GOT3 (cell line): Measurements from ENCODE around the gene C1orf35.

Experiments
- DNase-seq: peaks from one replicate; lab custom pipeline; 2025; ENCODE audit warnings: mixed read lengths; lab: John Stamatoyannopoulos, UW

Gene C1orf35

DNA sequence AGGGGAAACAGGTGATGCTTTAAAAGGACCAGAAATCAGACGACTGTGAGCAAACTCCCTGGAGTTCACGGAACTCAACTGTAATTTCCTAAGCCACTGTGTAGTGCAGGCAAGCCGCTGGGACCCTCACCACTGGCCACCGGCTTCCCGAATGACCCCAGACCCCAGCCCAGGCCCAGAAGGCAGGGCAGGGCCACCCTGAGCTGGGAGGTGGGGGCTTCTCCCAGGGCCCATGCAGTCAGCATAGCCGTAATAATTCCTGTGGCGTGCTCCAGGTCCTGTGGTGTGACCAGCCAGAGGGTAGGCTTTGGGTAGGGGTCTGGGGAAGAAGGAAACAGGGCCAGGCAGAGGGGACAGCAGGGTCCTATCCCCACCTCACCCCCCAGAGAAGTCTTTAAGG lies 24.1 kb downstream of the C1orf35 start:
- no peak for DNase-seq

DNA sequence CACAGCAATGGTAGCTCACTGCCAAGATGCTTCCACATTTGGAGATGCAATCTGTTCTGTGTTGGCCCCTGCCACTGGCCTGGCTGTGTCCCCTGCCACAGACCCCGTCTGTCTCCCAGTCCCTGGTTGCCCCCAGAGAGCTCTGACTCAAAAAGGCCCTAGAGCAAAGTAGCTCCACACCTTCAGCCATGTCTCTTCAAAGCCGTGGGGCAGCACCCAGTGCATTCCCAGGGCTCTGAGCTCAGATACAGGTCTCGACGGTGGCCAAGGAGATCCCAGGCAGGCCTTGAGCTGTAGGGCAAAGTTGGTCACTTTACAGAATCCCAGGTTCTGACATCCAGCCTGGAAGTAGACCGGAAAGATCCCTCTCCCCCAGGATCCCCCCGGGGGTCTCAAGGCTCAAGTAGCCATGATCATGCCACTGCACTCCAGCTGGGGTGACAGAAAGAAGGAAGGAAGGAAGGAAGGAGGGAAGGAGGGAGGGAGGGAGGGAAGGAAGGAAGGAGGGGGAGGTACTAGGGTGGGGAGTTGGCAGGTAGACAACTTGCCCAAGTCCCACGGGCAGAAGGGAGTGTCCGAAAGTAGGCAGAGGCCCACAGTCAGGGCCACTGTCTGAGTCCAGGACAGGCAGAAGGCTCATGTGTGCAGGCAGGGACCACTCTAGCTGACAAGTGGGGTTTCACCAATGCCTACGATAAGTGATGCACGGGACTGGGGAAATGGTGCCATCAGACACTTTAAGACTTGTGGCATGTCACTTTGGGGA lies 25.4 kb downstream of the C1orf35 start:
- DNase-seq = no peak

DNA sequence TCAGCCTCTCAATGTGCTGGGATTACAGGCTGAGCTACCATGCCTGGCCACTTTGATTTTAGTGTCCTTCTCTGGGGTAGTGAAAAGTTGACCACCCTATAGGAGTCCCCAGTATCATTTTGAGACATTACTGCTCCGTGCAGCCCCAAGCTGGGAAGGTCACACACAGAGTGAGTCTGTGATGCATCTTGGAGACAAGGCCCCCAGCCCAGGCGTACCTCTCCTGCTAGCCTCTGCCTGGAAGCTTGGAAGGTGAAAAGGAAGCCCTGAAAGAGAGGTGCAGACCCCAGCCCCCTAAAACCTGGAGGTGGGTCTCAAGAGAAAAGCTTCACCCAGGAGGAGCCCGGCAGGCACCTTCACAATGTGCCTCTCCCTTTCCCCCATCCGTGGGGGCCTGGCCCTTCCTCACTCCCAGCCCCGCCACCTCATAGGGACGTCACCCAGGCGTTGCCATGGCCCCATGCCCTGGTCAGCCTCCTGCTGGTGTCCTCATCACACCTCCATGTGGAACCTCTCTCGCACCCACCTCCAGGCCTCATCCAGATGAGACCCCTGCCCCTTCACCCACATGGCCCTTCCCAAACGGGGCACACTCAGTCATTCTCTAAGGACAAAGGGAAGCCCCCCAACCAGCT lies 26.2 kb downstream of the C1orf35 start:
- no peak for DNase-seq

- no peak for DNase-seq
Measured at GRCh38 chr1:228075801-228076271, 27.3 kb downstream of the C1orf35 start.

DNA sequence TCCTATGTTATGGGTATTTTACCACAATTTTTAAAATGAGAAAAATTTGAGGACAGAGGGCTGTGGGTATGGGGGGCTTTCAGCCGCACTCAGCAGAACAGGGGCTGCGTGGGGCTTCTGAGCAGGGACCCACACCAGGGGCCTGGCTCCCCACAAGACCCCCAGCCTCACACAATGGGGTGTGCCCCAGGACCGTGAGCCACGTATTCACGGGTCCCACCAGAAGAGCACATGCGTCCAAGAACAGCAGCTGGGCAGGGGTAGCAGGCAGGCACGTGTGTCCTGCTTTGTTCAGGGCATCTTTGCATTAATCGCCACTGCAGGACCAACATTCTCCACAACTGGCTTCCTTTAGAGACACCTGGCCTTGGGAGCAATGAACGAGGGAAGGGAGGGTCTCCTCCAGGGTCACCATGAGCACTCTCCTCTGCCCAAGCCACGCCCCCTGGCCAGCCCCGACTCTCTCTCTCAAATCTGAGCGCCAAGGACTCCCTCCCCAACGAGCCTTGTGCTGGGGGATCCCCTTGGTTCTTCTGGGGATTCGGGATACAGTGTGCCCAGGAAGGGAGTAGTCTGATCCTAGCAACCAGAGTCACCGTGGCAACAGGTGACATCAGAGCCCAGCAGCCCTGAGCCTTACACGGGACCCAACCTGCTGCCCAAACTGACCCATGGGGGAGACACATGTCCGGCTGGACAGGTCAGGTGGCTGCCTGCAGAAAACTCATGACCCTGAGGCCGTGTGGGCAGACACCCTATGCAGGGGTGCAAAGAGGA lies 28.0 kb downstream of the C1orf35 start:
- no peak for DNase-seq

DNA sequence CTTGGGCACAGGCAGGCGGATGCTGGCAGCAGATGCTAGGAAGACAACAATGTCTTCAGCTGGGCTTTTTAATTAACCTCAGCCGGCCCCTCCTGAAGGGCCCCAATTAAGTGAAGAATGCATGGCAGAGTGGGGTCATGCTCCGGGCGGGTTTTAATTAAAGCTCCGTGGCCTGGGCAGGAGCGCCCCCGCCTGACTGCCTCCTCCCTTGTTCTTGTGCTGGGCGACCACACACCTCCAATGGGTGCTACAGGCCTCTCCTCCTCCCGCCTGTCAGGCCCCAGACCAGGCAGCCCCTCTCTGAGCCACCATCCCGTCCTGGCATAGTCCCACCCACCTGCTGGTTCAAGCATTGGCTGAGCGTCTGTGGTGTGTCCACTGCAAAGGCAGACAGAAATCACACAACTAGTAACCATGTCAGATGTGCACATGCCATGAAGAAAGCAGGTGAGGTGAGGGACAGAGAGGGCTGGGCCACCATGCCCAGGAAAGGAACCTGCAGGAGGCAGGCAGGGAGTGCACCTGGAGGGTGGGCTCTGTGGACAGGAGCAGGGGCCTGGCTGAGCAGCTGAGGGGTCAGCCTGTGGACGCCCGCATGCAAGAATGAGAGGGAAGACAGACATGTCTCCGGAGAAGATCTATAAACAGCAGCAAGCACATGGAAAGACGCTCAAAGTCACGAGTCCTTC lies 29.1 kb downstream of the C1orf35 start:
- DNase-seq = no peak

DNA sequence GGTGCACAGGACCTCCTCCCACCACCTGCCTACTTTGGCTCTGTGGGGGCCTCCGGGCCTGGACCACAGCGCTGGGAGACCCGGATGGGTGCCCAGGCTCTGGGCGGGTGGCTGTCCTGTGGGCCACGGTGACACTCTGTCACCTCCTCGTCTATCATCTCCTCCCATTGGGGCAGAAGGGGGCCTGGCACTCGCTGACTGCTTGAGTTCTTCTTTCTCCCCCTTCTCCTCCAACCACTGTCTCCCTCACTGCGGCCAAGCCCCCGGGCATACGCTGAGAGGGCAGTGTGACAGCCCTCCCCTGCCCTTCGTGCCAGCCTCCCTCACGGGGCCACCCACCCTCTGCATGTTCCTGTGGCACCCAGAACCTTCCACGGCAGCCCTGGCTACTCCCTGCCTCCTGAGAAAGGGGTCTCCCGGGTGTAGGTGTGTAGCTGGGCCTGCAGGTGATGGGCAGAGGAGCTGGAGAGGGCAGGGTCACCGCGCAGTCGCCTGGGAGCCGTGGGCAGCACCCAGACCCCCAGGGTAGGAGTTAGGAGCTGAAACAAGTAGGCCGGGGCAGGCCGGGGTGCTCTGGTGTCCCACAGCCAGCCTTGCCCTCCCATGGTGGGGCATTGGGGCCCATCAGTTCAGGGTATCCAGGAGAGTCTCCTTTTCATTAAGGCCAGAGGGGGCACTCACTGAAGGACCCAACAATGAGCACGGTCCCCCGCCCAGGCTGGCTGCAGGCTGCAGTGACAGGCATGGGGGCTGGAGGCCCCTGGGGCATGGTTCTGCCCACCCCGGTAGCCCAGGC lies 29.9 kb downstream of the C1orf35 start:
- no peak for DNase-seq

GRCh38 chr1:228072658-228073043 lies 30.5 kb downstream of the C1orf35 start:
- no peak for DNase-seq

DNA sequence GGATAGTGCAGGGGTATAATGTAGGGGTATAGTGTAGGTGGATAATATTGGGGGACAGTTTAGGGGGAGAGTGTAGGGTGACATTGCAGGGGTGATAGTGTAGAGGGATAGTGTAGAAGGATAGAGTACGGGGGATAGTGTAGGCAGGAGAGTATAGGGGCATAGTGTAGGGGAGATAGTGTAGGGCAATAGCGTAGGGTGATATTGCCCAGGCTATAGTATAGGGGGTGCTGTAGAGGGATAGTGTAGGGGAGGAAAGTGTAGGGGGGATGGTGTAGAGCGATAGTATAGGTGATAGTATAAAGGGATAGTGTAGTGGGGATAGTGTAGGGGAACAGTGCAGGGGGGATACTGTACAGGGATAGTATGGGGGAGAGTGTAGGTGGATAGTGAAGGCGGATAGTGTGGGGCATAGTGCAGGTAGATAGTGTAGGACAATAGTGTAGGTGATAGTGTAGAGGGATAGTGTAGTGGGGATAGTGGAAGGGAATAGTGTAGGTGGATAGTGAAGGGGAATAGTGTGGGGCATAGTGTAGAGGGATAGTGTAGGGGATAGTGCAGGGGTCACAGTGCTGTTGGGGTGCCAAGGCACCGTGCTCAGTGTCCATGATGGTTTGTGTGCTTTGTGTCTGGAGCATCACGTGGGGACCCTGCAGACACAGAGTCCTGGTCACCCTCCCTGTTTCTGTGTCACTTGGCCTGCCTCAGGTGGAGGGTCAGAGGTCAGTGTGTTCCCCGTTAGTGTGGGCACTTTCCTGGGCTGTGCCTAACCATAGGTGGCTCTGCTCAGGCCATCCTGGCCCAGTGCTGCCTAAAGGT lies 31.1 kb downstream of the C1orf35 start:
- DNase-seq = no peak

DNA sequence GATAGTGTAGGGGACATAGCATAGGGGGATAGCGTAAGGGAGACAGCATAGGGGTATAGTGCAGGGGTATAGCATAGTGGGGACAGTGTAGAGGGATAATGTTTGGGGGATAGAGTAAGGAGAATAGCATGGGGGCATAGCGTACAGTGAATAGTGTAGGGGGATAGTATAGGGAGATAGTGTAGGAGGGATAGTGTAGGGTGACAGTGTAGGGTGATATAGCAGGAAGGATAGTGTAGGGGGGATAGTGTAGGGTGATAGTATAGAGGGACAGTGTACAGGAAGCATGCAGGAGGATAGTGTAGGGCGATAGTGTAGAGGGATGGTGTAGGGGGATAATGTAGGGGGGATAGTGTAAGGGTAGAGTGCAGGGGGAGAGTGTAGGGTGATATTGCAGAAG lies 32.3 kb downstream of the C1orf35 start:
- no peak for DNase-seq

DNA sequence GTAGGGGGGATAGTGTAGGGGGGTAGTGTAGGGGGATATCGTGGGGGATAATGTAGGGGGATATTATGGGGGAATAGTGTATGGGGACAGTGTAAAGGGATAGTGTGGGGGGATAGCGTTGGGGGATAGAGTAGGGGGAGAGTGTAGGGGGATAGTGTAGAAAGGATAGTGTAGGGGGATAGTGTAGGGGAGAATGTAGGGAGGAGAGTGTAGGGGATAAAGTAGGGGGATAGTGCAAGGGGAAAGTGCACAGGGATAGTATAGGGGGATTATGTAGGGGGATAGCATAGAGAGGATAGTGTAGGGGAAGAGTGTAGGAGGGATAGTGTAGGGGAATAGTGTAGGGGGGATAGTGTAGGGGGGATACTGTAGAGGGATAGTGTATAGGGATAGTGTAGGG lies 33.0 kb downstream of the C1orf35 start:
- DNase-seq = no peak

DNA sequence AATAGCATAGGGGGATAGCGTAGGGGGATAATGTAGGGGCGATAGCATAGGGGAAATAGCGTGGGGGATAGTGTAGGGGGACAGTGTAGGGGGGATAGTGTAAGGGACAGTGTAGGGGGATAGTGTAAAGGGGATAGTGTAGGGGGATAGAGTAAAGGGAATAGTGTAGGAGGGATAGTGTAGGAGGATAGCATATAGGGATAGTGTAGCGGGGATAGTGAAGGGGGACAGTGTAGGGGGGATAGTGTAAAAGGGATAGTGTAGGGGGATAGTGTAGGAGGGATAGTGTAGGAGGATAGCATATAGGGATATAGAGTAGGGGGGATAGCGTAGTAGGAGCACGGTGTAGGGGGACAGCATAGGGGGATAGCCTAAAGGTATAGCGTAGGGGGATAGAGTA lies 34.8 kb downstream of the C1orf35 start:
- no peak for DNase-seq

- DNase-seq = no peak
Measured at GRCh38 chr1:228066891-228067654, 36.1 kb downstream of the C1orf35 start.

DNA sequence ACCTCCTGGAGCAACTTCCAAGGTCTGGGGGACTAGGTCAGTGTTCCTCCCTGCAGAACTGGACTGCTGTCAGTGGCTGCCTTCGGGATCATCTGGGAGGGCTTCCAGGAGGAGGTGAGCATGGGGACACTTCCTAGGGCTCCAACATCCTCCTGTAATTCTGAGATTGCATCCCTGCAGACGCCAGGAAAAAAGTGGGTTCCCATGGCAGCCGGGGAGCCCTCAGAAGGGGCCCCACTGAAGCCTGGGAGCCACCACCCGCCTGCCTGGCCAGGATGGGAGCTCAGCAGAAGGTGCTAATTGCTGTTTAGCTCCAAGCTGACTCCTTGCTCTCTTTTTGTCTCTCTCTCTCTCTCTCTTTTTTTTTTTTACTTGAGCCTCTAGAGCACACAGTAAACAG lies 36.7 kb downstream of the C1orf35 start:
- no peak for DNase-seq

- DNase-seq = no peak
Measured at GRCh38 chr1:228065543-228066347, 37.4 kb downstream of the C1orf35 start.

GRCh38 chr1:228064741-228065542 lies 38.2 kb downstream of the C1orf35 start:
- no peak for DNase-seq

GRCh38 chr1:228064296-228064695 lies 38.8 kb downstream of the C1orf35 start:
- DNase-seq = no peak
